ENCODE data around the gene NISCH.

GRCh38 chr3:52406791-52407510 lies 48.5 kb upstream of the NISCH start:
- no peak for TF ChIP-seq EZH2 (IDR thresholded peaks at IDR 0.05; ENCODE audit: low read depth, unreplicated experiment)
- TF ChIP-seq POLR2AphosphoS5 (IDR thresholded peaks at IDR 0.05; ENCODE audit: low read depth), result no peak
- TF ChIP-seq CTCF (conservative IDR thresholded peaks at IDR 0.05; ENCODE audit: low read depth in 2 of 2), result no peak
- TF ChIP-seq EZH2phosphoT487 (IDR thresholded peaks at IDR 0.05; ENCODE audit: unreplicated experiment), result no peak
- no peak for TF ChIP-seq STAT1 (IDR thresholded peaks at IDR 0.05; ENCODE audit: unreplicated experiment)
- TF ChIP-seq REST (IDR thresholded peaks at IDR 0.05; ENCODE audit: unreplicated experiment), result no peak
- no peak for TF ChIP-seq ZNF114 (CRISPR knock-in tag; IDR thresholded peaks at IDR 0.05)
- no peak for TF ChIP-seq NANOG (IDR thresholded peaks at IDR 0.05; ENCODE audit: borderline replicate concordance)
- no peak for TF ChIP-seq ETS1 (IDR thresholded peaks at IDR 0.05)
- no peak for TF ChIP-seq ZNF331 (CRISPR knock-in tag; IDR thresholded peaks at IDR 0.05; ENCODE audit: low read depth)

All from GM23338 (cell line).